Common myeloid progenitor, CD34-positive (primary cell): ENCODE measurements around the gene NCSTN.

Source experiments
- CTCF ChIA-PET: fragments of 350-600 bp; sonication (Branson Sonifier 250); formaldehyde crosslinking; loops from one replicate; lab custom pipeline; 2021; ENCODE audit warnings: antibody characterized with exemption; lab: Charles Lee
- POLR2A ChIA-PET: fragments of 350-600 bp; sonication (Branson Sonifier 250); formaldehyde crosslinking; loops from one replicate; lab custom pipeline; 2021; ENCODE audit warnings: antibody characterized with exemption; lab: Charles Lee
- DNase-seq, 3 donors: peaks; one replicate each; pipeline versions ENCODE4 v3.0.0 to v3.0.0-alpha.2; 2013
- H3K27ac ChIP-seq, 2 experiments: 1 replicate in 1 of 2; 2 replicates in 1 of 2; pipeline ENCODE4 v1.7.0; 2013; ENCODE audit warnings: inconsistent platforms in 2 of 2, low read length in 2 of 2, mild to moderate bottlenecking in 2 of 2, low read depth in 1 of 2, moderate library complexity in 1 of 2; ENCODE audit not compliant: severe bottlenecking in 2 of 2, insufficient read depth in 1 of 2, poor library complexity in 1 of 2
- H3K27me3 ChIP-seq, 5 experiments: replicated peaks in 2 of 5; 1 replicate in 3 of 5; 2 replicates in 2 of 5; pipeline versions ENCODE4 v1.6.1 to v1.7.0; 2013; ENCODE audit warnings: low read length in 4 of 5, mild to moderate bottlenecking in 2 of 5, moderate library complexity in 2 of 5, inconsistent platforms in 1 of 5; ENCODE audit not compliant: insufficient read depth in 5 of 5, control insufficient read depth in 4 of 5
- H3K36me3 ChIP-seq, 4 experiments: 1 replicate in 2 of 4; 2 replicates in 2 of 4; pipeline versions ENCODE4 v1.6.1 to v1.7.0; 2013; ENCODE audit warnings: low read length in 3 of 4, control low read depth in 1 of 4, mild to moderate bottlenecking in 1 of 4; ENCODE audit not compliant: control insufficient read depth in 4 of 4, insufficient read depth in 4 of 4
- H3K4me1 ChIP-seq, 4 experiments: 1 replicate in 3 of 4; 2 replicates in 1 of 4; pipeline versions ENCODE4 v1.6.1 to v1.7.1; 2013; ENCODE audit warnings: low read length in 3 of 4, mild to moderate bottlenecking in 3 of 4, control low read depth in 1 of 4, inconsistent platforms in 1 of 4, moderate library complexity in 1 of 4; ENCODE audit not compliant: control insufficient read depth in 4 of 4, insufficient read depth in 4 of 4; ENCODE audit errors: control extremely low read depth in 1 of 4
- H3K4me3 ChIP-seq, 7 experiments: 1 replicate in 4 of 7; 2 replicates in 3 of 7; pipeline versions ENCODE4 v1.5.1 to v1.7.0; 2013; ENCODE audit warnings: mild to moderate bottlenecking in 7 of 7, low read length in 6 of 7, moderate library complexity in 6 of 7, inconsistent platforms in 2 of 7, low read depth in 2 of 7, control low read depth in 1 of 7; ENCODE audit not compliant: insufficient read depth in 4 of 7, control insufficient read depth in 1 of 7; ENCODE audit errors: extremely low read depth in 1 of 7
- H3K9me3 ChIP-seq, 5 experiments: 1 replicate in 4 of 5; 2 replicates in 1 of 5; pipeline versions ENCODE4 v1.6.1 to v1.7.1; 2013; ENCODE audit warnings: low read length in 4 of 5, mild to moderate bottlenecking in 2 of 5, inconsistent platforms in 1 of 5, low read depth in 1 of 5, moderate library complexity in 1 of 5; ENCODE audit not compliant: control insufficient read depth in 4 of 5, insufficient read depth in 2 of 5; ENCODE audit errors: control extremely low read depth in 1 of 5
- WGBS: methylation state at CpG from one replicate; pipeline ENCODE4 v1.1.5; 2013; ENCODE audit not compliant: insufficient coverage; 5-methylcytosine and 5-hydroxymethylcytosine counted together

The NCSTN gene

GRCh38 chr1:160407839-160408801, 64.9 kb downstream of the NCSTN start:
- Histone ChIP-seq H3K27ac (no peak overlapping the region), H3K36me3 (no peaks in the 10 kb centered on the region), H3K4me1 (peaks cover 0 to 2% (median 0%) of the 10 kb centered on the region in 4 experiments), H3K4me3 (no peak overlapping the region), H3K27me3 (peaks cover 0 to 3% (median 0%) of the 10 kb centered on the region in 5 experiments), H3K9me3 (no peaks in the 10 kb centered on the region)
- ChIA-PET CTCF (interaction anchor here (0.7 to 1.1 kb wide), 4 partner anchors 12 to 272 kb away, joined by 3 to 4 read pairs (median 3); no protein-coding TSS in a partner anchor), POLR2A (no interaction called here)
- no peak for DNase-seq
- WGBS = 89% methylated on average over 7 of the region's 12 CpGs
